Stromal cell of bone marrow (primary cell): Measurements from ENCODE around the gene ADGRG1.

Source experiments
- DNase-seq: peaks from one replicate; pipeline ENCODE4 v3.0.0-alpha.2; 2012; ENCODE audit warnings: low read depth

The ADGRG1 gene

GRCh38 chr16:57635266-57636097 is 7.1 kb downstream of the ADGRG1 start:
- no peak for DNase-seq

- no peak for DNase-seq
Observed at GRCh38 chr16:57636184-57636583, 7.8 kb downstream of the ADGRG1 start.

- no peak for DNase-seq
Observed at GRCh38 chr16:57637020-57637419, 8.6 kb downstream of the ADGRG1 start.

- no peak for DNase-seq
Observed at GRCh38 chr16:57637424-57637823, 9.0 kb downstream of the ADGRG1 start.

- DNase-seq = no peak
Observed at GRCh38 chr16:57637965-57638364, 9.5 kb downstream of the ADGRG1 start.

- no peak for DNase-seq
Observed at GRCh38 chr16:57638381-57638780, 10.0 kb downstream of the ADGRG1 start.

- no peak for DNase-seq
Observed at GRCh38 chr16:57639172-57639887, 10.9 kb downstream of the ADGRG1 start.

GRCh38 chr16:57640185-57640584 is 11.8 kb downstream of the ADGRG1 start:
- DNase-seq = no peak

GRCh38 chr16:57640612-57641011 is 12.2 kb downstream of the ADGRG1 start:
- DNase-seq = no peak

GRCh38 chr16:57642160-57643135 is 14.0 kb downstream of the ADGRG1 start:
- DNase-seq = no peak

- DNase-seq = no peak
Observed at GRCh38 chr16:57643147-57643874, 14.9 kb downstream of the ADGRG1 start.

- DNase-seq = no peak
Observed at GRCh38 chr16:57643910-57644309, 15.5 kb downstream of the ADGRG1 start.

GRCh38 chr16:57644383-57645014 is 16.1 kb downstream of the ADGRG1 start:
- no peak for DNase-seq

GRCh38 chr16:57645169-57645568 is 16.7 kb downstream of the ADGRG1 start:
- DNase-seq = no peak

GRCh38 chr16:57645691-57646387 is 17.4 kb downstream of the ADGRG1 start:
- peak; percentile 36 for DNase-seq

GRCh38 chr16:57646388-57647039 is 18.1 kb downstream of the ADGRG1 start:
- DNase-seq = no peak

GRCh38 chr16:57647136-57647875 is 18.9 kb downstream of the ADGRG1 start:
- DNase-seq = no peak

GRCh38 chr16:57648125-57648524 is 19.7 kb downstream of the ADGRG1 start:
- no peak for DNase-seq
